ENCODE results near the gene ZFP36L1. TPM values are rescaled to one million over a fixed set of nuclear protein-coding genes. Genes with fewer than 3 reads are reported as not detected.

The ZFP36L1 gene
- total and polyA plus RNA-seq, 2 of the 13 experiments (the other 11 are each of a cell fraction or from before 2014, with no cell fraction given), result 7.4 to 10.2 TPM

- TF ChIP-seq E2F1 (CRISPR knock-in tag; IDR thresholded peaks at IDR 0.05), result no peak
Observed at GRCh38 chr14:68793734-68794129, 865 bp upstream of the ZFP36L1 start (continued).

- BruUV-seq (replicated peaks), result no TSS peak
- ATAC-seq (no peak), FAIRE-seq (no peak)
- TF ChIP-seq SRY (CRISPR knock-in tag; IDR thresholded peaks at IDR 0.05), result 0 out of 2 replicates have a peak, but pooled peaks have one; percentile 69
- TF ChIP-seq ZNF253 (CRISPR knock-in tag; IDR thresholded peaks at IDR 0.05; ENCODE audit: borderline replicate concordance), result peak; percentile 57; the same call in 1 of the 2 replicates
- TF ChIP-seq ZNF282 (IDR thresholded peaks at IDR 0.05; ENCODE audit: partially characterized antibody), result no peak
- no peak for TF ChIP-seq FOXK2 (IDR thresholded peaks at IDR 0.05)
- no peak for TF ChIP-seq FUBP1 (CRISPR knock-in tag; IDR thresholded peaks at IDR 0.05; ENCODE audit: borderline replicate concordance)
- no peak for TF ChIP-seq WIZ (CRISPR knock-in tag; IDR thresholded peaks at IDR 0.05)
- no peak for TF ChIP-seq ZNF441 (CRISPR knock-in tag; IDR thresholded peaks at IDR 0.05; ENCODE audit: borderline replicate concordance)
- peak; percentile 59; the same call in 1 of the 2 replicates for TF ChIP-seq KDM5A (IDR thresholded peaks at IDR 0.05; ENCODE audit: borderline replicate concordance, low read length)
- 0 out of 2 replicates have a peak, but pooled peaks have one; percentile 41 for TF ChIP-seq SMAD9 (CRISPR knock-in tag; IDR thresholded peaks at IDR 0.05)
- TF ChIP-seq ISX (CRISPR knock-in tag; conservative IDR thresholded peaks at IDR 0.05), result no peak; the same call in 1 of the 2 replicates
- TF ChIP-seq ZBTB42 (CRISPR knock-in tag; IDR thresholded peaks at IDR 0.05), result no peak
- no peak for TF ChIP-seq HHEX (CRISPR knock-in tag; IDR thresholded peaks at IDR 0.05)
- no peak for TF ChIP-seq GATA4 (IDR thresholded peaks at IDR 0.05; ENCODE audit: borderline replicate concordance, low read depth)
- no peak for TF ChIP-seq HIC2 (CRISPR knock-in tag; IDR thresholded peaks at IDR 0.05; ENCODE audit: low read depth)
- 0 out of 2 replicates have a peak, but pooled peaks have one; percentile 65 for TF ChIP-seq AFF4 (CRISPR knock-in tag; IDR thresholded peaks at IDR 0.05)
Observed at GRCh38 chr14:68792678-68792978, 239 bp downstream of the ZFP36L1 start.

More at GRCh38 chr14:68792678-68792978, 239 bp downstream of the ZFP36L1 start:
- Histone ChIP-seq H3K4me3 (replicated peaks in 1 of 3; ENCODE audit: insufficient read depth in 1 of 3, low read depth in 2 of 3, low read length in 3 of 3) (peak overlapping the region; percentile 93 to 98 (median 94)), H3K9me3 (ENCODE audit: low read length) (no peaks in the 10 kb centered on the region), H3K79me2 (ENCODE audit: insufficient read depth, low read length) (peaks cover 56% of the 10 kb centered on the region), H3K9ac (ENCODE audit: insufficient read depth, low read depth, low read length) (peak overlapping the region; percentile 97), H3K4me2 (ENCODE audit: low read depth, low read length) (peak overlapping the region; percentile 96), H3K27me3 (ENCODE audit: control insufficient read depth in 1 of 2, insufficient read depth in 2 of 2, low read length in 2 of 2) (no peaks in the 10 kb centered on the region; a peak in 1 of 5 replicates), H2AFZ (ENCODE audit: low read length) (no peak overlapping the region), H3K4me1 (ENCODE audit: insufficient read depth, low read length) (peaks cover 55% of the 10 kb centered on the region), H3K27ac (ENCODE audit: extremely low read length, insufficient read depth, low read length) (peak overlapping the region; percentile 98), H3K36me3 (replicated peaks in 1 of 2; ENCODE audit: control insufficient read depth in 1 of 2, insufficient read depth in 2 of 2, low read length in 2 of 2) (peaks cover 6 to 27% of the 10 kb centered on the region in 2 experiments), H4K20me1 (ENCODE audit: insufficient read depth, low read length) (peaks cover 33% of the 10 kb centered on the region)
- no peak for DNase-seq (ENCODE audit: low spot score)
- ChIA-PET POLR2A (interaction anchor here (0.6 to 6.9 kb wide), 49 partner anchors 9 to 848 kb away, joined by 3 to 244 read pairs (median 5); no protein-coding TSS in a partner anchor), CTCF (ENCODE audit: low intra/inter-chr PET ratio, low total read pairs) (no interaction called here)
- WGBS (ENCODE audit: low lambda C conversion rate), result 3% methylated on average over 13 of the region's 13 CpGs
- intact Hi-C loops (cut with micrococcal nuclease; ENCODE audit: unreplicated experiment) (no loop called here), in situ Hi-C loops (cut with HindIII; ENCODE audit: extremely low pct_ligation_motif_present, low pct_unique_long_range_greater_than_20kb) (loop anchor here (5.0 kb wide), 1 partner anchor 80 kb away; no protein-coding TSS in a partner anchor)

All from HepG2 (cell line).